ENCODE results near the gene MRI1. TPM values are rescaled to one million over a fixed set of nuclear protein-coding genes. Genes with fewer than 3 reads are reported as not detected.
"Not testable (repeated sequence)": the region's sequence is repeated elsewhere in the genome, so short reads cannot be mapped to it uniquely, and the experiment has no call there.

Gene MRI1
- total RNA-seq, 1 experiment from 2014 or later, result 30.2 TPM

GRCh38 chr19:13784731-13785452 lies 20.6 kb downstream of the MRI1 start:
- no peaks in the 10 kb centered on the region for H3K9me3 Mint-ChIP-seq (ENCODE audit: low read depth, unreplicated experiment)
- DNase-seq, result peak; percentile 76
- CTCF ChIA-PET, result interaction anchor here (0.9 to 1.2 kb wide), 3 partner anchors 13 to 77 kb away, joined by 3 to 5 read pairs (median 3); no protein-coding TSS in a partner anchor
- no peaks in the 10 kb centered on the region for H3K27me3 Mint-ChIP-seq (ENCODE audit: unreplicated experiment)
- H3K36me3 Mint-ChIP-seq (ENCODE audit: insufficient read depth, unreplicated experiment), result no peaks in the 10 kb centered on the region
- H3K27ac Mint-ChIP-seq (ENCODE audit: unreplicated experiment), result peak overlapping the region; percentile 77
- intact Hi-C loops (cut with micrococcal nuclease; ENCODE audit: unreplicated experiment), result loop anchor here (1.0 kb wide), 1 partner anchor 77 kb away; no protein-coding TSS in a partner anchor
- no TSS peak for BruUV-seq (replicated peaks)
- peaks cover 16% of the 10 kb centered on the region for H3K4me1 Mint-ChIP-seq (ENCODE audit: low read depth, unreplicated experiment)
- H3K4me3 Mint-ChIP-seq (ENCODE audit: low read depth, unreplicated experiment), result peak overlapping the region; percentile 34
- TF ChIP-seq, protein P1, sequence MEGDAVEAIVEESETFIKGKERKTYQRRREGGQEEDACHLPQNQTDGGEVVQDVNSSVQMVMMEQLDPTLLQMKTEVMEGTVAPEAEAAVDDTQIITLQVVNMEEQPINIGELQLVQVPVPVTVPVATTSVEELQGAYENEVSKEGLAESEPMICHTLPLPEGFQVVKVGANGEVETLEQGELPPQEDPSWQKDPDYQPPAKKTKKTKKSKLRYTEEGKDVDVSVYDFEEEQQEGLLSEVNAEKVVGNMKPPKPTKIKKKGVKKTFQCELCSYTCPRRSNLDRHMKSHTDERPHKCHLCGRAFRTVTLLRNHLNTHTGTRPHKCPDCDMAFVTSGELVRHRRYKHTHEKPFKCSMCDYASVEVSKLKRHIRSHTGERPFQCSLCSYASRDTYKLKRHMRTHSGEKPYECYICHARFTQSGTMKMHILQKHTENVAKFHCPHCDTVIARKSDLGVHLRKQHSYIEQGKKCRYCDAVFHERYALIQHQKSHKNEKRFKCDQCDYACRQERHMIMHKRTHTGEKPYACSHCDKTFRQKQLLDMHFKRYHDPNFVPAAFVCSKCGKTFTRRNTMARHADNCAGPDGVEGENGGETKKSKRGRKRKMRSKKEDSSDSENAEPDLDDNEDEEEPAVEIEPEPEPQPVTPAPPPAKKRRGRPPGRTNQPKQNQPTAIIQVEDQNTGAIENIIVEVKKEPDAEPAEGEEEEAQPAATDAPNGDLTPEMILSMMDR (IDR thresholded peaks at IDR 0.05; ENCODE audit: unreplicated experiment), result peak; percentile 53

GRCh38 chr19:13788991-13789390 lies 24.7 kb downstream of the MRI1 start:
- Mint-ChIP-seq H3K36me3 (ENCODE audit: insufficient read depth, unreplicated experiment) (peaks cover 3% of the 10 kb centered on the region), H3K4me1 (ENCODE audit: low read depth, unreplicated experiment) (peaks cover 8% of the 10 kb centered on the region), H3K9me3 (ENCODE audit: low read depth, unreplicated experiment) (no peaks in the 10 kb centered on the region), H3K27ac (ENCODE audit: unreplicated experiment) (no peak overlapping the region), H3K4me3 (ENCODE audit: low read depth, unreplicated experiment) (no peak overlapping the region), H3K27me3 (ENCODE audit: unreplicated experiment) (no peaks in the 10 kb centered on the region)
- TF ChIP-seq, protein P1 (IDR thresholded peaks at IDR 0.05; ENCODE audit: unreplicated experiment), result no peak
- intact Hi-C loops (cut with micrococcal nuclease; ENCODE audit: unreplicated experiment), result no loop called here
- BruUV-seq (replicated peaks), result no TSS peak
- CTCF ChIA-PET, result no interaction called here
- no peak for DNase-seq

GRCh38 chr19:13790354-13790753 lies 26.0 kb downstream of the MRI1 start:
- Mint-ChIP-seq H3K27me3 (ENCODE audit: unreplicated experiment) (no peaks in the 10 kb centered on the region), H3K36me3 (ENCODE audit: insufficient read depth, unreplicated experiment) (peaks cover 17% of the 10 kb centered on the region), H3K4me3 (ENCODE audit: low read depth, unreplicated experiment) (no peak overlapping the region), H3K9me3 (ENCODE audit: low read depth, unreplicated experiment) (no peaks in the 10 kb centered on the region), H3K4me1 (ENCODE audit: low read depth, unreplicated experiment) (peaks cover 8% of the 10 kb centered on the region), H3K27ac (ENCODE audit: unreplicated experiment) (no peak overlapping the region)
- no TSS peak for BruUV-seq (replicated peaks)
- DNase-seq, result no peak
- CTCF ChIA-PET, result no interaction called here
- intact Hi-C loops (cut with micrococcal nuclease; ENCODE audit: unreplicated experiment), result no loop called here
- TF ChIP-seq, protein P1 (IDR thresholded peaks at IDR 0.05; ENCODE audit: unreplicated experiment), result no peak

DNA sequence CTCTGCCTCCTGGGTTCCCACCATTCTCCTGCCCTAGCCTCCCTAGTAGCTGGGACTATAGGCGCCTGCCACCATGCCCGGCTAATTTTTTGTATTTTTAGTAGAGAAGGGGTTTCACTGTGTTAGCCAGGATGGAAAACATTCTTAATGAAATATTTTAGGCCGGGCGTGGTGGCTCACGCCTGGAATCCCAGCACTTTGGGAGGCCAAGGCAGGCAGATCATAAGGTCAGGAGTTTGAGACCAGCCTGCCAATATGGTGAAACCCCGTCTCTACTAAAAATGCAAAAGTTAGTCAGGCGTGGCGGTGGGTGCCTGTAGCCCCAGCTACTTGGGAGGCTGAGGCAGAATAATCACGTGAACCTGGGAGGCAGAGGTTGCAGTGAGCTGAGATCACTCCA lies 29.0 kb downstream of the MRI1 start:
- H3K27me3 Mint-ChIP-seq (ENCODE audit: unreplicated experiment); intact Hi-C loops (cut with micrococcal nuclease; ENCODE audit: unreplicated experiment); H3K4me3 Mint-ChIP-seq (ENCODE audit: low read depth, unreplicated experiment); H3K27ac Mint-ChIP-seq (ENCODE audit: unreplicated experiment); H3K4me1 Mint-ChIP-seq (ENCODE audit: low read depth, unreplicated experiment); H3K9me3 Mint-ChIP-seq (ENCODE audit: low read depth, unreplicated experiment); DNase-seq; BruUV-seq (replicated peaks): not testable (repeated sequence)
- H3K36me3 Mint-ChIP-seq (ENCODE audit: insufficient read depth, unreplicated experiment), result peaks cover 33% of the 10 kb centered on the region
- CTCF ChIA-PET, result interaction anchor here (0.6 kb wide), 1 partner anchor 22 kb away, joined by 10 read pairs; no protein-coding TSS in a partner anchor

GRCh38 chr19:13794398-13794756 lies 30.1 kb downstream of the MRI1 start:
- TF ChIP-seq, protein P1 (IDR thresholded peaks at IDR 0.05; ENCODE audit: unreplicated experiment), result no peak
- BruUV-seq (replicated peaks), result TSS peak; percentile 89
- CTCF ChIA-PET, result interaction anchor here (0.7 kb wide), 2 partner anchors 19 to 42 kb away, joined by 5 to 7 read pairs; no protein-coding TSS in a partner anchor
- peak overlapping the region; percentile 90 for H3K4me3 Mint-ChIP-seq (ENCODE audit: low read depth, unreplicated experiment)
- intact Hi-C loops (cut with micrococcal nuclease; ENCODE audit: unreplicated experiment), result no loop called here
- H3K27ac Mint-ChIP-seq (ENCODE audit: unreplicated experiment), result peak overlapping the region; percentile 94
- peaks cover 33% of the 10 kb centered on the region for H3K36me3 Mint-ChIP-seq (ENCODE audit: insufficient read depth, unreplicated experiment)
- H3K4me1 Mint-ChIP-seq (ENCODE audit: low read depth, unreplicated experiment), result no peaks in the 10 kb centered on the region
- no peaks in the 10 kb centered on the region for H3K9me3 Mint-ChIP-seq (ENCODE audit: low read depth, unreplicated experiment)
- no peaks in the 10 kb centered on the region for H3K27me3 Mint-ChIP-seq (ENCODE audit: unreplicated experiment)
- DNase-seq, result peak; percentile 75
